ENCODE data around the gene TMEM260. TPM values are rescaled to one million over a fixed set of nuclear protein-coding genes. Genes with fewer than 3 reads are reported as not detected.

TMEM260 gene
- polyA plus RNA-seq, 2 donors: 4.4 to 7.3 TPM

- Histone ChIP-seq H3K27ac (ENCODE audit: low read depth in 2 of 2, low read length in 1 of 2) (no peak overlapping the region), H3K4me1 (ENCODE audit: control insufficient read depth in 2 of 2, insufficient read depth in 2 of 2, low read length in 1 of 2) (no peaks in the 10 kb centered on the region), H3K36me3 (ENCODE audit: control insufficient read depth in 2 of 2, insufficient read depth in 2 of 2, low read length in 1 of 2) (peaks cover 12 to 26% of the 10 kb centered on the region in 2 donors), H3K9me3 (ENCODE audit: control insufficient read depth in 2 of 2, insufficient read depth in 1 of 2, low read depth in 1 of 2, low read length in 1 of 2) (no peaks in the 10 kb centered on the region), H3K27me3 (ENCODE audit: control insufficient read depth in 1 of 2, insufficient read depth in 2 of 2, low read length in 2 of 2) (no peaks in the 10 kb centered on the region), H3K4me3 (ENCODE audit: low read depth in 1 of 2, low read length in 2 of 2) (no peak overlapping the region)
- 97 to 98% methylated on average over 2 of the region's 2 CpGs for WGBS, 2 donors
These were observed 55.4 kb downstream of the TMEM260 start for GRCh38 chr14:56635041-56635440.

- 89% methylated on average over 2 of the region's 2 CpGs for WGBS, 2 donors
- Histone ChIP-seq H3K4me3 (ENCODE audit: low read depth in 1 of 2, low read length in 2 of 2) (no peak overlapping the region), H3K9me3 (ENCODE audit: control insufficient read depth in 2 of 2, insufficient read depth in 1 of 2, low read depth in 1 of 2, low read length in 1 of 2) (no peaks in the 10 kb centered on the region), H3K36me3 (ENCODE audit: control insufficient read depth in 2 of 2, insufficient read depth in 2 of 2, low read length in 1 of 2) (no peaks in the 10 kb centered on the region), H3K27me3 (ENCODE audit: control insufficient read depth in 1 of 2, insufficient read depth in 2 of 2, low read length in 2 of 2) (no peaks in the 10 kb centered on the region), H3K4me1 (ENCODE audit: control insufficient read depth in 2 of 2, insufficient read depth in 2 of 2, low read length in 1 of 2) (peaks cover 0 to 2% of the 10 kb centered on the region in 2 donors), H3K27ac (ENCODE audit: low read depth in 2 of 2, low read length in 1 of 2) (no peak overlapping the region)
These were observed 67.9 kb downstream of the TMEM260 start for GRCh38 chr14:56647493-56647892.

- Histone ChIP-seq H3K4me1 (ENCODE audit: control insufficient read depth in 2 of 2, insufficient read depth in 2 of 2, low read length in 1 of 2) (peaks cover 0 to 2% of the 10 kb centered on the region in 2 donors), H3K27ac (ENCODE audit: low read depth in 2 of 2, low read length in 1 of 2) (no peak overlapping the region), H3K4me3 (ENCODE audit: low read depth in 1 of 2, low read length in 2 of 2) (no peak overlapping the region), H3K27me3 (ENCODE audit: control insufficient read depth in 1 of 2, insufficient read depth in 2 of 2, low read length in 2 of 2) (no peaks in the 10 kb centered on the region), H3K9me3 (ENCODE audit: control insufficient read depth in 2 of 2, insufficient read depth in 1 of 2, low read depth in 1 of 2, low read length in 1 of 2) (no peaks in the 10 kb centered on the region), H3K36me3 (ENCODE audit: control insufficient read depth in 2 of 2, insufficient read depth in 2 of 2, low read length in 1 of 2) (no peaks in the 10 kb centered on the region)
- WGBS, 2 donors: 70 to 82% methylated on average over 6 of the region's 6 CpGs
These were observed 69.1 kb downstream of the TMEM260 start for GRCh38 chr14:56648508-56649301.

- peaks cover 0 to 2% of the 10 kb centered on the region in 2 donors for H3K4me1 ChIP-seq (ENCODE audit: control insufficient read depth in 2 of 2, insufficient read depth in 2 of 2, low read length in 1 of 2)
- 81 to 97% methylated on average over 3 of the region's 3 CpGs for WGBS, 2 donors
These were observed 69.8 kb downstream of the TMEM260 start for GRCh38 chr14:56649382-56649781.

GRCh38 chr14:56650048-56650447 is 70.5 kb downstream of the TMEM260 start:
- WGBS, 2 donors: 77% methylated on average over 9 of the region's 9 CpGs
- Histone ChIP-seq H3K27me3 (ENCODE audit: control insufficient read depth in 1 of 2, insufficient read depth in 2 of 2, low read length in 2 of 2) (no peaks in the 10 kb centered on the region), H3K27ac (ENCODE audit: low read depth in 2 of 2, low read length in 1 of 2) (no peak overlapping the region)

More at GRCh38 chr14:56649382-56649781, 69.8 kb downstream of the TMEM260 start:
- Histone ChIP-seq H3K27ac (ENCODE audit: low read depth in 2 of 2, low read length in 1 of 2) (no peak overlapping the region), H3K4me3 (ENCODE audit: low read depth in 1 of 2, low read length in 2 of 2) (no peak overlapping the region), H3K9me3 (ENCODE audit: control insufficient read depth in 2 of 2, insufficient read depth in 1 of 2, low read depth in 1 of 2, low read length in 1 of 2) (no peaks in the 10 kb centered on the region), H3K36me3 (ENCODE audit: control insufficient read depth in 2 of 2, insufficient read depth in 2 of 2, low read length in 1 of 2) (no peaks in the 10 kb centered on the region), H3K27me3 (ENCODE audit: control insufficient read depth in 1 of 2, insufficient read depth in 2 of 2, low read length in 2 of 2) (no peaks in the 10 kb centered on the region)

GRCh38 chr14:56650979-56651378 is 71.4 kb downstream of the TMEM260 start:
- Histone ChIP-seq H3K27me3 (ENCODE audit: control insufficient read depth in 1 of 2, insufficient read depth in 2 of 2, low read length in 2 of 2) (no peaks in the 10 kb centered on the region), H3K9me3 (ENCODE audit: control insufficient read depth in 2 of 2, insufficient read depth in 1 of 2, low read depth in 1 of 2, low read length in 1 of 2) (no peaks in the 10 kb centered on the region), H3K4me3 (ENCODE audit: low read depth in 1 of 2, low read length in 2 of 2) (no peak overlapping the region), H3K27ac (ENCODE audit: low read depth in 2 of 2, low read length in 1 of 2) (no peak overlapping the region), H3K36me3 (ENCODE audit: control insufficient read depth in 2 of 2, insufficient read depth in 2 of 2, low read length in 1 of 2) (no peaks in the 10 kb centered on the region), H3K4me1 (ENCODE audit: control insufficient read depth in 2 of 2, insufficient read depth in 2 of 2, low read length in 1 of 2) (peaks cover 0 to 2% of the 10 kb centered on the region in 2 donors)

More at GRCh38 chr14:56650048-56650447, 70.5 kb downstream of the TMEM260 start:
- no peaks in the 10 kb centered on the region for H3K9me3 ChIP-seq (ENCODE audit: control insufficient read depth in 2 of 2, insufficient read depth in 1 of 2, low read depth in 1 of 2, low read length in 1 of 2)
- no peak overlapping the region for H3K4me3 ChIP-seq (ENCODE audit: low read depth in 1 of 2, low read length in 2 of 2)
- peaks cover 0 to 2% of the 10 kb centered on the region in 2 donors for H3K4me1 ChIP-seq (ENCODE audit: control insufficient read depth in 2 of 2, insufficient read depth in 2 of 2, low read length in 1 of 2)
- no peaks in the 10 kb centered on the region for H3K36me3 ChIP-seq (ENCODE audit: control insufficient read depth in 2 of 2, insufficient read depth in 2 of 2, low read length in 1 of 2)

- 70% methylated on average over 2 of the region's 2 CpGs for WGBS, 2 donors
- no peaks in the 10 kb centered on the region for H3K4me1 ChIP-seq (ENCODE audit: control insufficient read depth in 2 of 2, insufficient read depth in 2 of 2, low read length in 1 of 2)
- no peak overlapping the region for H3K27ac ChIP-seq (ENCODE audit: low read depth in 2 of 2, low read length in 1 of 2)
- no peak overlapping the region for H3K4me3 ChIP-seq (ENCODE audit: low read depth in 1 of 2, low read length in 2 of 2)
- no peaks in the 10 kb centered on the region for H3K9me3 ChIP-seq (ENCODE audit: control insufficient read depth in 2 of 2, insufficient read depth in 1 of 2, low read depth in 1 of 2, low read length in 1 of 2)
- no peaks in the 10 kb centered on the region for H3K36me3 ChIP-seq (ENCODE audit: control insufficient read depth in 2 of 2, insufficient read depth in 2 of 2, low read length in 1 of 2)
- no peaks in the 10 kb centered on the region for H3K27me3 ChIP-seq (ENCODE audit: control insufficient read depth in 1 of 2, insufficient read depth in 2 of 2, low read length in 2 of 2)
These were observed 78.0 kb downstream of the TMEM260 start for GRCh38 chr14:56657604-56658003.

GRCh38 chr14:56659378-56659777 is 79.8 kb downstream of the TMEM260 start:
- WGBS, 2 donors: 38 to 47% methylated on average over 8 of the region's 8 CpGs

GRCh38 chr14:56659964-56660551 is 80.5 kb downstream of the TMEM260 start:
- 28 to 29% methylated on average over 7 of the region's 7 CpGs for WGBS, 2 donors
- Histone ChIP-seq H3K27me3 (ENCODE audit: control insufficient read depth in 1 of 2, insufficient read depth in 2 of 2, low read length in 2 of 2) (no peaks in the 10 kb centered on the region), H3K4me1 (ENCODE audit: control insufficient read depth in 2 of 2, insufficient read depth in 2 of 2, low read length in 1 of 2) (no peaks in the 10 kb centered on the region), H3K27ac (ENCODE audit: low read depth in 2 of 2, low read length in 1 of 2) (no peak overlapping the region), H3K9me3 (ENCODE audit: control insufficient read depth in 2 of 2, insufficient read depth in 1 of 2, low read depth in 1 of 2, low read length in 1 of 2) (peaks cover 0 to 3% of the 10 kb centered on the region in 2 donors), H3K36me3 (ENCODE audit: control insufficient read depth in 2 of 2, insufficient read depth in 2 of 2, low read length in 1 of 2) (no peaks in the 10 kb centered on the region), H3K4me3 (ENCODE audit: low read depth in 1 of 2, low read length in 2 of 2) (no peak overlapping the region)

More at GRCh38 chr14:56659378-56659777, 79.8 kb downstream of the TMEM260 start:
- H3K4me1 ChIP-seq (ENCODE audit: control insufficient read depth in 2 of 2, insufficient read depth in 2 of 2, low read length in 1 of 2): no peaks in the 10 kb centered on the region
- no peaks in the 10 kb centered on the region for H3K36me3 ChIP-seq (ENCODE audit: control insufficient read depth in 2 of 2, insufficient read depth in 2 of 2, low read length in 1 of 2)
- H3K27ac ChIP-seq (ENCODE audit: low read depth in 2 of 2, low read length in 1 of 2): no peak overlapping the region
- no peak overlapping the region for H3K4me3 ChIP-seq (ENCODE audit: low read depth in 1 of 2, low read length in 2 of 2)
- H3K27me3 ChIP-seq (ENCODE audit: control insufficient read depth in 1 of 2, insufficient read depth in 2 of 2, low read length in 2 of 2): no peaks in the 10 kb centered on the region
- peaks cover 0 to 3% of the 10 kb centered on the region in 2 donors for H3K9me3 ChIP-seq (ENCODE audit: control insufficient read depth in 2 of 2, insufficient read depth in 1 of 2, low read depth in 1 of 2, low read length in 1 of 2)
